CD4-positive, CD25-positive, alpha-beta regulatory T cell (primary cell): ENCODE measurements around the gene UBB. TPM values are rescaled to one million over a fixed set of nuclear protein-coding genes. Genes with fewer than 3 reads are reported as not detected.
A peak's percentile ranks its signal among the peaks of the same experiment; 100 is the strongest.
"Not testable (repeated sequence)": the region's sequence is repeated elsewhere in the genome, so short reads cannot be mapped to it uniquely, and the experiment has no call there.

Source experiments
- ATAC-seq, 2 donors: fragments of 150-1000 bp; cut with Tn5 transposase; one replicate each; pipeline ENCODE4 v1.10.0; 2021; ENCODE audit warnings: low read depth in 2 of 2, moderate number of reproducible peaks in 2 of 2, moderate library complexity in 1 of 2
- DNase-seq, 3 donors: peaks; one replicate each; pipeline versions ENCODE4 v3.0.0 to v3.0.0-alpha.2; 2012 to 2022; ENCODE audit warnings: mixed read lengths in 1 of 3
- H3K27ac ChIP-seq: one replicate; pipeline ENCODE4 v1.7.0; 2013; ENCODE audit warnings: mild to moderate bottlenecking, low read length; ENCODE audit not compliant: insufficient read depth, poor library complexity, severe bottlenecking
- H3K27me3 ChIP-seq: one replicate; pipeline ENCODE4 v1.7.0; 2013; ENCODE audit warnings: low read length; ENCODE audit not compliant: control insufficient read depth, insufficient read depth
- H3K36me3 ChIP-seq: one replicate; pipeline ENCODE4 v1.7.0; 2013; ENCODE audit warnings: mild to moderate bottlenecking, low read length, moderate library complexity; ENCODE audit not compliant: control insufficient read depth, insufficient read depth
- H3K4me1 ChIP-seq: 2 replicates; pipeline ENCODE4 v1.7.0; 2013; ENCODE audit warnings: mild to moderate bottlenecking, low read length; ENCODE audit not compliant: insufficient read depth, control insufficient read depth, poor library complexity, severe bottlenecking
- H3K4me3 ChIP-seq: one replicate; pipeline ENCODE4 v1.7.0; 2013; ENCODE audit warnings: low read depth, mild to moderate bottlenecking, low read length, moderate library complexity
- H3K9me3 ChIP-seq, 2 experiments: 1 replicate in 1 of 2; 2 replicates in 1 of 2; pipeline ENCODE4 v1.7.0; 2013; ENCODE audit warnings: low read length in 2 of 2, mild to moderate bottlenecking in 1 of 2, moderate library complexity in 1 of 2; ENCODE audit not compliant: control insufficient read depth in 2 of 2
- H3K27ac Mint-ChIP-seq, 3 donors: one replicate each; pipeline ENCODE4 v1.8.0; 2020 to 2022; ENCODE audit warnings: mild to moderate bottlenecking in 3 of 3, mixed read lengths in 3 of 3, moderate library complexity in 2 of 3
- H3K27me3 Mint-ChIP-seq: one replicate; pipeline ENCODE4 v1.8.0; 2022; ENCODE audit warnings: mild to moderate bottlenecking, mixed read lengths
- H3K36me3 Mint-ChIP-seq: one replicate; pipeline ENCODE4 v1.8.0; 2020; ENCODE audit warnings: mixed read lengths
- H3K4me1 Mint-ChIP-seq, 4 donors: one replicate each; pipeline ENCODE4 v1.8.0; 2020 to 2022; ENCODE audit warnings: mixed read lengths in 4 of 4, mild to moderate bottlenecking in 1 of 4
- H3K4me3 Mint-ChIP-seq, 4 donors: one replicate each; pipeline ENCODE4 v1.8.0; 2020 to 2022; ENCODE audit warnings: mild to moderate bottlenecking in 4 of 4, mixed read lengths in 4 of 4, moderate library complexity in 3 of 4
- H3K9me3 Mint-ChIP-seq, 7 donors: one replicate each; pipeline ENCODE4 v1.8.0; 2020 to 2022; ENCODE audit warnings: mixed read lengths in 7 of 7, mild to moderate bottlenecking in 3 of 7, moderate library complexity in 2 of 7
- polyA plus RNA-seq, 4 donors: library from polyadenylated mRNA; unstranded; fragments of 300-500 nt; fragmentation: Illumina TruSeq; gene quantifications; one replicate each; pipeline ENCODE4 v1.2.3, GENCODE V29; 2021
- total RNA-seq: library from RNA; stranded (reverse); gene quantifications from one replicate; pipeline ENCODE4 v1.2.3, GENCODE V29; 2022

The UBB gene
- total and polyA plus RNA-seq, 5 donors from 2014 or later = 953 to 2,206 (median 1,810) TPM

DNA sequence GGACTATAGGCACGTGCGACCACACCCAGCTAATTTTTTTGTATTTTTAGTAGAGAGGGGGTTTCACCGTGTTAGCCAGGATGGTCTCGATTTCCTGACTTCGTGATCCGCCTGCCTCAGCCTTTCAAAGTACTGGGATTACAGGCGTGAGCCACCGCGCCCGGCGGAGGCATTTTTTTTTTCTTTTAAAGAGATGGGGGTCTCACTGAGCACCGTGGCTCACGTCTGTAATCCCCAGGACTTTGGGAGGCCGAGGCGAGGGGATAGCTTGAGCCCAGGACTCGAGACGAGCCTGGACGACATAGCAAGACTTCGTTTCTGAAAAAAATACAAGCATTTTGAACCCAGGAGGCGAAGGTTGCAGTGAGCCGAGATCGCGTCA is 5.2 kb downstream of the UBB start:
- not testable (repeated sequence) for DNase-seq, H3K27ac ChIP-seq, H3K27me3 Mint-ChIP-seq, H3K27me3 ChIP-seq, H3K9me3 Mint-ChIP-seq, ATAC-seq, H3K4me3 ChIP-seq, H3K9me3 ChIP-seq
- Histone ChIP-seq H3K36me3 (peaks cover 10% of the 10 kb centered on the region), H3K4me1 (peaks cover 23% of the 10 kb centered on the region)
- Mint-ChIP-seq H3K4me1 (peaks cover 0 to 53% (median 36%) of the 10 kb centered on the region in 4 donors), H3K27ac (peak overlapping the region in 2 of 3 donors; percentile 82 to 86), H3K4me3 (peak overlapping the region; percentile 80 to 92 (median 88)), H3K36me3 (peaks cover 16% of the 10 kb centered on the region)

DNA sequence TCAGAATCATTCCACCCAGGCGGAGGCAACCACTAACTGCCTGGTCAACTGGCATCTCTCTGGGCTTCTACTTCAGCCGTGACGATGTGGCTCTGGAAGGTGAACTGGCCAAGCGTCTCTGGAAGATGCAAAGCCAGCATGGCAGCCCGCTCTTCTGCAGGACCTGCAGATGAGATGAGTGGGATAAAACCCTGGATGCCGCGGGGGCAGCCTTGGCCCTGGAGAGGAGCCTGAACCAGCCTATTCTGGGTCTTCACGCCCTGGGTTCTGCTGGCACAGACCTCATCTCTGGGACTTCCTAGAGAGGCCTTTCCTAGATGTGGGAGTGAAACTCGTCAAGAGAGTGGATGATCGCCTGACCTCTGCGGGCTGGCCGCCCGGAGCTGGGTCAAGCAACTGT is 10.6 kb downstream of the UBB start:
- Histone ChIP-seq H3K27me3 (no peaks in the 10 kb centered on the region), H3K9me3 (no peaks in the 10 kb centered on the region), H3K27ac (no peak overlapping the region), H3K4me3 (no peak overlapping the region), H3K36me3 (no peaks in the 10 kb centered on the region), H3K4me1 (peaks cover 1% of the 10 kb centered on the region)
- DNase-seq (no peak), ATAC-seq (no peak)
- Mint-ChIP-seq H3K9me3 (peaks cover 0 to 1% (median 0%) of the 10 kb centered on the region in 7 donors), H3K4me3 (peak overlapping the region in 1 of 4 donors; percentile 21), H3K27ac (no peak overlapping the region), H3K4me1 (peaks cover 0 to 11% (median 5%) of the 10 kb centered on the region in 4 donors), H3K36me3 (no peaks in the 10 kb centered on the region), H3K27me3 (peaks cover 8% of the 10 kb centered on the region)

DNA sequence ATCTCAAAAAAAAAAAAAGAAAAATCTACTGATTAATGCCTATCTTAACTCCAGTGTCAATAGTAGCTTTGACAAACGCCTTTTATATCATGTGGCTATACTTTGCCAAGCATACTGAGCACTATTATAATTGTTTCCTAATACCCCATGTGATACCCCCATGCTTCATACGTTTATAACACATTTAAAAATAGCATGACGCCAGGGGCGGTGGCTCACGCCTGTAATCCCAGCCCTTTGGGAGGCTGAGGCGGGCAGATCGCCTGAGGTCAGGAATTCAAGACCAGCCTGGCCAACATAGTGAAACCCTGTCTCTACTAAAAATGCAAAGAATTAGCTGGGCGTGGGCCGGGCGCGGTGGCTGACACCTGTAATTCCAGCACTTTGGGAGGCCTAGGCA is 11.6 kb downstream of the UBB start:
- not testable (repeated sequence) for H3K36me3 ChIP-seq, H3K9me3 ChIP-seq, H3K27ac Mint-ChIP-seq, H3K36me3 Mint-ChIP-seq, DNase-seq, H3K4me3 Mint-ChIP-seq, H3K4me1 ChIP-seq, ATAC-seq, H3K27ac ChIP-seq, H3K27me3 Mint-ChIP-seq, H3K4me1 Mint-ChIP-seq, H3K4me3 ChIP-seq, H3K27me3 ChIP-seq, H3K9me3 Mint-ChIP-seq

DNA sequence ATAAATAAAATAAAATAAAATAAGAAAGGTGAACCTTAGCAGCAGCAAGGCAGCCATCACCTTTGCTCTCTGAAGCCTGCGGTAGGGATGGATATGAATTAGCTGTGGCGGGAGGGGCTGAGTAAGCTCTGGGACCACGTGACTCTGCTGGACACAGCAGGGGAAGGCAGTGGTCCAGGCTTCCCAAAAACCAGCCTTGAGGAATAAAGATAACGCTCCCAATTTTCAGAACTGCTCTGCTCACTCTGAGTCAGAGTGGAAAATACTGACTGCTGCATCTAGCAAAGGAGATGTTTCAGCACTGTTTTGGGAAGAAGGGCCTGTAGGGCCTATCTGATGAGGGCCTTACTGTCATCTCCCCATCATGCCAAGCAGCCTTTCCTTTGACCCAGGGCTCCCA is 15.0 kb downstream of the UBB start:
- not testable (repeated sequence) for H3K9me3 ChIP-seq, H3K4me3 ChIP-seq, DNase-seq, H3K27ac ChIP-seq, H3K27me3 Mint-ChIP-seq, H3K4me1 ChIP-seq, H3K9me3 Mint-ChIP-seq, H3K4me1 Mint-ChIP-seq, ATAC-seq, H3K27ac Mint-ChIP-seq, H3K27me3 ChIP-seq, H3K36me3 Mint-ChIP-seq, H3K36me3 ChIP-seq
- peak overlapping the region in 1 of 4 donors; percentile 4 for H3K4me3 Mint-ChIP-seq

DNA sequence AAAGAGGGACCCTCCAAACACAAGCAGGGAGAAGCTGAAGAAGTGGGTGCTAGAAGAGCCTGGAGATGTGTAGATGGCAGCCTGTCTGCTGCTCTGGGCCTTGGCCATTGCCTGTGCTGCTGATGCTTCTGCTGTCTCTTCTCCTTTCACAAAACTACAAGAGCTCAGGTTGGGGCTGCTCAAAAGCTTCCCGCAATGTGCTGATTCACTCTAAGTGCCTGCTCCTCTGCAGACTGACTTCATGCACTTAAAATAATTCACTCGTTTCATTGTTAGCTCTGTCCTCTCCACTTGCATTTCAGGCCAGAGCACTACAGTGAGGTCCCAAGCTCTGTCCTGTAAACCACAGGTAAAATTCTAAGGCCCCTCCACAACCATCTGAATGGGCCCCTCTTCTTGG is 15.8 kb downstream of the UBB start:
- not testable (repeated sequence) for H3K4me1 ChIP-seq, H3K27ac Mint-ChIP-seq, H3K27me3 ChIP-seq, H3K4me3 ChIP-seq, H3K9me3 Mint-ChIP-seq, ATAC-seq, H3K27ac ChIP-seq, H3K4me1 Mint-ChIP-seq, H3K36me3 Mint-ChIP-seq, H3K36me3 ChIP-seq, DNase-seq, H3K9me3 ChIP-seq, H3K4me3 Mint-ChIP-seq
- peaks cover 13% of the 10 kb centered on the region for H3K27me3 Mint-ChIP-seq

DNA sequence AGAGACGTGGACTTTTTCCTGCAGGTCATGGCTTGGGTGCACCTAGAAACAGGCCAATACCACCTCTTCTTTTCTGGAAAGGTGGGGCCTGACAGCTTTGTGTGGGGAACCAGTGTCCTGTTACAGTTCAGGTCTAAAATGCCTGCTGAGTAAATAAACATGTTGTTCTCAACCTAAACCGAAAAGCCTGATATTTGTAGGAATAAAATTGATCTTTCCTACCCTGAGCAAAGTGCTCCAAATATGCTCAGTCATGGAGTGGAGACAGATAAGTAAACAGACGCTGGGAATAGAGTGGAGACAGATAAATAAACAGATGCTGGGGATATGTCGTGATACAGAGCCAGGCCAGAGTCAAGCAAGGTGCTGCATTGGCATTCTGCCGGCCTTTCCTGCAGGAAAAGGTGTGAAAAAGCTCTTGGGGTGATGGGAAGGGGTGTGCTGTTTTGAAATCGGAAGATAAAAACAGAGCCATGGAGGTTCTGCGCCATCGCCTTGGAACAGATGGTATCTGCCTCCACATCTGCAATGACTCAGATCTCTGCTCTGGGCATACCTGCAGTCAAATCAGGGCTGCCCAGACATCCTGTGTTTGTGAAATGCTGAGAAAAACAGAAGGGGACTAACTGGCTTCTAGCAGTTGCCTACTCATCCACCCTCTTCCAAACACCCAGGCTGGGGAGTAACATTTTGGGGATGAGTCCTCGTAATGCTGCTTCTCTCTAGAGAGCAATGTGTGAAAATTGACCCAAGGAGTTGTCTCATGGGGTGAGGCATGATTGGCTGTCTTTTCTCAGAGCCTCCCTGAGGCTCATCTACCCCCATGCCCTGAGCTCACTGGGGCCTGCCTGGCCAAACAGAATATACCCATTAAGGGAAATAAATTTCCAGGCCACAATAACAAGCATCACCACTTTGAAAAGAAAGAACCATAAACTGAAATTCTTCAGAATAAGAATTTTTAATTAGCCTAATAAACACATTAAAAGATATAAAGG is 17.7 kb downstream of the UBB start:
- Mint-ChIP-seq H3K9me3 (peaks cover 0 to 2% (median 0%) of the 10 kb centered on the region in 7 donors), H3K4me3 (no peak overlapping the region), H3K27me3 (peaks cover 13% of the 10 kb centered on the region), H3K36me3 (no peaks in the 10 kb centered on the region), H3K27ac (peak overlapping the region in 1 of 3 donors; percentile 38), H3K4me1 (peaks cover 0 to 8% (median 4%) of the 10 kb centered on the region in 4 donors)
- Histone ChIP-seq H3K9me3 (no peaks in the 10 kb centered on the region), H3K4me3 (no peak overlapping the region), H3K27ac (no peak overlapping the region), H3K36me3 (no peaks in the 10 kb centered on the region), H3K27me3 (no peaks in the 10 kb centered on the region), H3K4me1 (no peaks in the 10 kb centered on the region)
- DNase-seq (peak in 1 of 3 donors; percentile 73), ATAC-seq (peak; percentile 77 to 89)

DNA sequence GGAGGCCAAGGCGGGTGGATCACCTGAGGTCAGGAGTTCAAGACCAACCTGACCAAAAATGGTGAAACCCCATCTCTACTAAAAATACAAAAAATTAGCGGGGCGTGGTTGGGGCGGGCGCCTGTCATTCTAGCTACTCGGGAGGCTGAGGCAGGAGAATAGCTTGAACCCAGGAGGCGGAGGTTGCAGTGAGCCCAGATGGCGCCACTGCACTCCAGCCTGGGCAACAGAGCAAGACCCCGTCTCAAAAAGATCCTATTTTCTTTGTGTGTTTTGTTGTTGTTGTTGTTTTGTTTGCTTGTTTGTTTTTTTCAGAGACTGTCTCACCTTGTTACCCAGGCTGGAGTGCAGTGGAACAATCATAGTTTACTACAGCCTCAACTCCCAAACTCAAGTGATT is 23.0 kb downstream of the UBB start:
- H3K27me3 ChIP-seq, H3K27ac Mint-ChIP-seq, H3K36me3 Mint-ChIP-seq, H3K4me3 ChIP-seq, DNase-seq, H3K36me3 ChIP-seq, ATAC-seq, H3K27ac ChIP-seq, H3K4me1 ChIP-seq, H3K9me3 Mint-ChIP-seq, H3K4me3 Mint-ChIP-seq, H3K9me3 ChIP-seq: not testable (repeated sequence)
- H3K27me3 Mint-ChIP-seq = peaks cover 36% of the 10 kb centered on the region
- peaks cover 0 to 11% (median 3%) of the 10 kb centered on the region in 4 donors for H3K4me1 Mint-ChIP-seq
